K562 (cell line): ENCODE results near the gene COG3. TPM values are rescaled to one million over a fixed set of nuclear protein-coding genes. Genes with fewer than 3 reads are reported as not detected.

Experiments
- ATAC-seq: fragments of 200-7000 bp; cut with Tn5 transposase; 3 replicates; pipeline ENCODE4 v1.9.1; 2020; ENCODE audit warnings: moderate library complexity
- BruUV-seq: library from RNA; stranded (reverse); fragments of 400-500 nt; replicated peaks from 2 replicates; lab custom pipeline; 2021; lab: Mats Ljungman, UMichigan
- CTCF ChIA-PET: fragments of 300-600 bp; formaldehyde crosslinking; extraction: SDS; loops from one replicate; lab custom pipeline; 2021; ENCODE audit warnings: low intra/inter-chr PET ratio; lab: Yijun Ruan, JAX
- POLR2A ChIA-PET: fragments of 300-600, 350-650 bp; sonication (Branson Sonifier 250); formaldehyde crosslinking; extraction: SDS; loops from one replicate; lab custom pipeline; 2021; ENCODE audit warnings: antibody characterized with exemption, inconsistent platforms; lab: Yijun Ruan, JAX
- DNase-seq, 4 experiments: peaks; one replicate each; pipeline versions ENCODE4 v3.0.0 to v3.0.0-alpha.2; 2011 to 2018; ENCODE audit warnings: low spot score in 3 of 4, mixed read lengths in 3 of 4; ENCODE audit errors: extremely low read depth in 1 of 4
- FAIRE-seq: peaks from 2 replicates; lab custom pipeline; 2011; peaks lifted over from hg19 to GRCh38; lab: Jason Lieb, UNC
- H2AFZ ChIP-seq: 2 replicates; pipeline ENCODE4 v1.6.0; 2011; ENCODE audit warnings: low read depth, low read length, control low read depth, inconsistent platforms
- H3K27ac ChIP-seq: fragments of 200-600 bp; 3 replicates; pipeline ENCODE4 v1.8.0; 2011; ENCODE audit warnings: low read depth, mild to moderate bottlenecking, control low read depth, inconsistent platforms, low read length, moderate library complexity, mixed read lengths; ENCODE audit errors: extremely low read depth
- H3K27me3 ChIP-seq, 2 experiments: fragments of 300-600 bp in 1 of 2; 2 replicates in 1 of 2; 3 replicates in 1 of 2; pipeline versions ENCODE4 v1.6.0 to v1.8.0; 2011; ENCODE audit warnings: inconsistent platforms in 2 of 2, low read length in 2 of 2, mild to moderate bottlenecking in 1 of 2, mixed read lengths in 1 of 2, moderate library complexity in 1 of 2; ENCODE audit not compliant: control insufficient read depth in 2 of 2, insufficient read depth in 2 of 2
- H3K36me3 ChIP-seq: fragments of 300-600 bp; 3 replicates; pipeline ENCODE4 v1.8.0; 2011; ENCODE audit warnings: mild to moderate bottlenecking, low read length, inconsistent platforms; ENCODE audit not compliant: control insufficient read depth, insufficient read depth
- H3K4me1 ChIP-seq, 2 experiments: fragments of 200-600 bp in 1 of 2; replicated peaks in 1 of 2; 2 replicates in 1 of 2; 3 replicates in 1 of 2; pipeline versions ENCODE4 v1.5.1 to v1.8.0; 2011; ENCODE audit warnings: inconsistent platforms in 2 of 2, low read length in 2 of 2, mild to moderate bottlenecking in 1 of 2, mixed read lengths in 1 of 2, moderate library complexity in 1 of 2; ENCODE audit not compliant: control insufficient read depth in 2 of 2, insufficient read depth in 2 of 2
- H3K4me2 ChIP-seq: 2 replicates; pipeline ENCODE4 v1.6.1; 2011; ENCODE audit warnings: low read length, control low read depth, inconsistent platforms, mixed read lengths; ENCODE audit not compliant: insufficient read depth
- H3K4me3 ChIP-seq: fragments of 200-600 bp; sonication (generic), shearing (Covaris generic); 2 replicates; pipeline ENCODE4 v1.5.1; 2016; ENCODE audit warnings: control low read depth, inconsistent platforms
- H3K79me2 ChIP-seq: fragments of 200-600 bp; 3 replicates; pipeline ENCODE4 v1.8.0; 2011; ENCODE audit warnings: low read length, inconsistent platforms; ENCODE audit not compliant: control insufficient read depth, insufficient read depth
- H3K9ac ChIP-seq, 2 experiments: 2 replicates each; pipeline versions ENCODE4 v1.6.0 to v1.6.1; 2011; ENCODE audit warnings: low read depth in 2 of 2, low read length in 2 of 2, control low read depth in 1 of 2, inconsistent platforms in 1 of 2, mild to moderate bottlenecking in 1 of 2, mixed read lengths in 1 of 2; ENCODE audit not compliant: insufficient read depth in 1 of 2
- H3K9me1 ChIP-seq: one replicate; pipeline ENCODE4 v1.6.0; 2011; ENCODE audit warnings: inconsistent platforms, mild to moderate bottlenecking, low read length, moderate library complexity; ENCODE audit not compliant: control insufficient read depth, insufficient read depth
- H3K9me3 ChIP-seq: replicated peaks from 2 replicates; pipeline ENCODE4 v1.5.1; 2011; ENCODE audit warnings: low read depth, low read length, inconsistent platforms; ENCODE audit not compliant: control insufficient read depth, insufficient read depth
- H4K20me1 ChIP-seq: replicated peaks from 2 replicates; pipeline ENCODE4 v1.6.1; 2011; ENCODE audit warnings: low read length, inconsistent platforms, mixed read lengths; ENCODE audit not compliant: control insufficient read depth, insufficient read depth
- CCNT2 ChIP-seq: IDR thresholded peaks from 2 replicates; pipeline ENCODE4 v1.6.1; 2011; ENCODE audit warnings: borderline replicate concordance, low read depth, mild to moderate bottlenecking, moderate library complexity, mixed read lengths, low read length; ENCODE audit not compliant: insufficient read length; ENCODE audit errors: extremely low read depth
- GMEB1 ChIP-seq: fragments of 250-450 bp; sonication (Bioruptor Pico); IDR thresholded peaks from 2 replicates; pipeline ENCODE4 v1.4.0; 2020; ENCODE audit warnings: mild to moderate bottlenecking
- JUN ChIP-seq, 2 experiments: sonication (generic) in 1 of 2; formaldehyde crosslinking in 1 of 2; IDR thresholded peaks; 2 replicates each; pipeline versions ENCODE4 v1.6.1 to v1.8.0; 2012 to 2022; ENCODE audit warnings: borderline replicate concordance in 2 of 2, mild to moderate bottlenecking in 2 of 2, improper control_type of control experiment in 1 of 2, low read depth in 1 of 2, low read length in 1 of 2, missing genetic modification reagents in 1 of 2
- POLR2A ChIP-seq: fragments of 450-650 bp; conservative IDR thresholded peaks from 2 replicates; pipeline ENCODE4 v1.6.1; 2016
- RBBP5 ChIP-seq: fragments of 200-600 bp; sonication (generic); IDR thresholded peaks from 2 replicates; pipeline ENCODE4 v1.6.1; 2012; ENCODE audit warnings: borderline replicate concordance, mild to moderate bottlenecking, low read length, control low read depth, inconsistent platforms; ENCODE audit not compliant: insufficient read depth, poor library complexity, severe bottlenecking
- RBM14 ChIP-seq: fragments of 200-400 bp; formaldehyde crosslinking; IDR thresholded peaks from 2 replicates; pipeline ENCODE4 v1.6.1; 2018; ENCODE audit warnings: low read depth, mild to moderate bottlenecking, low read length, moderate library complexity, borderline replicate concordance; ENCODE audit not compliant: insufficient read depth
- SAFB ChIP-seq: fragments of 200-400 bp; formaldehyde crosslinking; IDR thresholded peaks from 2 replicates; pipeline ENCODE4 v1.6.1; 2017; ENCODE audit warnings: low read depth, low read length, borderline replicate concordance
- STAT5A ChIP-seq: IDR thresholded peaks from 2 replicates; pipeline ENCODE4 v1.6.1; 2012; ENCODE audit warnings: low read length, inconsistent platforms, borderline replicate concordance
- TBP ChIP-seq: optimal IDR thresholded peaks from 2 replicates; pipeline ENCODE3; 2011; ENCODE audit warnings: low read depth, low read length, improper control_type of control experiment
- TOE1 ChIP-seq, 2 experiments: fragments of 450-650 bp in 1 of 2; sonication (generic) in 1 of 2; formaldehyde crosslinking in 1 of 2; IDR thresholded peaks; 2 replicates each; pipeline versions ENCODE4 v1.7.1 to v1.8.0; 2016 to 2022; ENCODE audit warnings: borderline replicate concordance in 2 of 2, mild to moderate bottlenecking in 2 of 2, antibody characterized with exemption in 1 of 2, inconsistent platforms in 1 of 2, low read depth in 1 of 2, missing genetic modification reagents in 1 of 2, moderate library complexity in 1 of 2
- VEZF1 ChIP-seq: fragments of 200-800 bp; sonication (Bioruptor generic); IDR thresholded peaks from 2 replicates; pipeline ENCODE4 v1.6.1; 2017; ENCODE audit warnings: missing genetic modification characterization, missing compliant biosample characterization
- ZFX ChIP-seq: sonication (generic); formaldehyde crosslinking; IDR thresholded peaks from 2 replicates; pipeline ENCODE4 v1.8.0; 2022; ENCODE audit warnings: mild to moderate bottlenecking, missing genetic modification reagents, moderate library complexity
- WGBS: fragments of 100-300 bp; shearing (Covaris generic); methylation state at CpG from one replicate; pipeline ENCODE4 v1.1.6; 2016; ENCODE audit warnings: low coverage, mixed read lengths; ENCODE audit not compliant: insufficient coverage; ENCODE audit errors: missing lambda C conversion rate; 5-methylcytosine and 5-hydroxymethylcytosine counted together
- in situ Hi-C: fragments of 300-500 bp; cut with MboI; formaldehyde crosslinking; loops from 4 replicates; pipeline ENCODE4 v1.15.0; 2018; ENCODE audit warnings: inconsistent platforms, mixed read lengths
- intact Hi-C: fragments of 100-400 bp; cut with micrococcal nuclease; formaldehyde crosslinking; loops from 2 replicates; pipeline ENCODE4 v1.14.2; 2022
- polyA plus RNA-seq, 8 experiments: library from polyadenylated mRNA; depleted of rRNA in 4 of 8; stranded (reverse) in 5 of 8; unstranded in 3 of 8; fragments of >200 nt; fragmentation: Nextera tagmentation in 2 of 8; fragmentation: Illumina TruSeq in 1 of 8; extraction: Ambion mirVana in 2 of 8; extraction: Trizol in 1 of 8; gene quantifications; 2 replicates each; pipeline versions ENCODE4 v1.2.1 to v1.2.3, GENCODE V29; 2011 to 2014; ENCODE audit warnings: inconsistent platforms in 1 of 8, missing spikeins in 1 of 8
- total RNA-seq, 7 experiments: library from RNA; depleted of rRNA in 6 of 7; stranded (reverse); fragments of >200 nt in 6 of 7; fragmentation: Illumina TruSeq in 2 of 7; extraction: Trizol in 2 of 7; gene quantifications; 2 replicates each; pipeline versions ENCODE4 v1.2.1 to v1.2.3, GENCODE V29; 2011 to 2021; ENCODE audit warnings: low replicate concordance in 1 of 7
- TF ChIP-seq, protein P1 (sequence below): sonication (generic); formaldehyde crosslinking; IDR thresholded peaks from 2 replicates; pipeline ENCODE4 v1.8.0; 2022; ENCODE audit warnings: missing genetic modification reagents, mild to moderate bottlenecking, moderate library complexity, borderline replicate concordance

The COG3 gene
- total and polyA plus RNA-seq, 9 of the 15 experiments (the other 6 are each of a cell fraction or from before 2014, with no cell fraction given), result 3.9 to 22.9 (median 14.5) TPM

DNA sequence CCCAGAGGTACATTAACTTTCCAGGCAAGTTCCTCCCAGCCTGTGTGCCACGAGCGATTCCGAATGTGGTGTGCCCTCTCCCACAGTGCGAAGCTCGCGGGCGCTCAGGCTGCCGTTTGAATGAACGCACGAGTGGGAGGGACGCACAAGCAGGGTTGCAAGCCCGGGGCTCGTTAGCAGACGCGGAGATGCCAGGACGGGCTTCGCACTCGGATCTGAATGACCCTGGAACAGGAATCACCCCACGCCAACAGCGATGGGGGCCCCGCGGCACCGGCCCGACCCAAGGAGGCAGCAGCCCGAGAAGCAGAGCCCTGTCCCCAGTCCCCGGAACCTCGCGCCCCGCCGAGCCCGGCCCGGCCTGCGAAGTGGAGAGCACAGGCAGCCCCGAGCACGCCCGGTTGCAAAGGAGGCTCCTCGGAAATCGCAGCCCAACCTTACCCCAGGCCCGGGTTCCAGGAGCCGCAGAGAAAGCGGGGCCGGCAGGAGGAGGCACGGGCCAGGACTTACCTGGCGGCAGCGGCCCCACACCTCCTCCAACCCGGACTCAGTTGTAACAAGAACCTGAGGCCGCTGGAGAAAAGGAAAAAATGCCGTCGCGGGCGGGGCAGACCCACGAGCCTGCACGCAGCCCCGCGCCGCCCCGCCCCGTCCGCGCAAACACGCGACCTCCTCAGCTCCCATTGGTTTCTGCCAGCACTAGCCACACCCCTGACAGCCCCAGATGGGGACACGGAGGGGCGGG, 46.8 kb upstream of the COG3 start, which contains the start of gene SLC25A30:
Gene SLC25A30 (minus strand): TSS at position 584 of the 745 bp plus-strand sequence. CDS start 6,948 bp downstream, outside the sequence.
- peak within 1 kb of the TSS; percentile 66 for H3K4me3 ChIP-seq
- peak within 1 kb of the TSS; percentile 90 for H3K4me2 ChIP-seq
- under 1% methylated on average over 38 of the region's 64 CpGs for WGBS
- peak; percentile 78 to 91 (median 82) for DNase-seq
- H3K9me3 ChIP-seq, result no peaks in the 10 kb centered on the region
- no peaks in the 10 kb centered on the region for H3K36me3 ChIP-seq
- H3K4me1 ChIP-seq, result peaks cover 17 to 18% of the 10 kb centered on the region in 2 experiments; a peak in 4 of 5 replicates
- BruUV-seq, result TSS peak; percentile 68
- H4K20me1 ChIP-seq, result no peaks in the 10 kb centered on the region
- no peaks in the 10 kb centered on the region for H3K27me3 ChIP-seq
- H2AFZ ChIP-seq, result peak within 1 kb of the TSS; percentile 91
- H3K79me2 ChIP-seq, result peaks cover 12% of the 10 kb centered on the region; the same call in 2 of the 3 replicates
- FAIRE-seq, result no peak
- intact Hi-C loops, result loop anchor here (2.0 kb wide), 1 partner anchor 47 kb away; the partner anchor contains the start of gene COG3
- ATAC-seq, result peak; percentile 96
- in situ Hi-C loops, result no loop called here
- peak within 1 kb of the TSS; percentile 62 for H3K27ac ChIP-seq
- ChIA-PET POLR2A (interaction anchor here (0.5 to 1.8 kb wide), 4 partner anchors 15 to 108 kb away, joined by 3 to 4 read pairs (median 4); partner anchors contain the start of gene COG3), CTCF (no interaction called here)
- no peaks in the 10 kb centered on the region for H3K9me1 ChIP-seq
- peak within 1 kb of the TSS; percentile 58 to 96 for H3K9ac ChIP-seq
- TF ChIP-seq GMEB1 (CRISPR knock-in tag) (peak; percentile 32; the same call in 1 of the 2 replicates), ZFX (CRISPR knock-in tag) (peak; percentile 73), RBM14 (0 out of 2 replicates have a peak, but pooled peaks have one; percentile 28), STAT5A (no peak), VEZF1 (CRISPR knock-in tag) (peak; percentile 75), TBP (peak; percentile 59), SAFB (peak; percentile 86), TOE1 (IDR thresholded peaks at IDR 0.05; ENCODE audit: borderline replicate concordance) (no peak), TOE1 (CRISPR knock-in tag; IDR thresholded peaks at IDR 0.05; ENCODE audit: borderline replicate concordance, low read depth) (no peak), JUN (IDR thresholded peaks at IDR 0.05; ENCODE audit: borderline replicate concordance, low read depth, low read length) (no peak), JUN (CRISPR knock-in tag; IDR thresholded peaks at IDR 0.05; ENCODE audit: borderline replicate concordance) (no peak), POLR2A (peak; percentile 61), CCNT2 (no peak), RBBP5 (peak; percentile 76)
- TF ChIP-seq, protein P1, sequence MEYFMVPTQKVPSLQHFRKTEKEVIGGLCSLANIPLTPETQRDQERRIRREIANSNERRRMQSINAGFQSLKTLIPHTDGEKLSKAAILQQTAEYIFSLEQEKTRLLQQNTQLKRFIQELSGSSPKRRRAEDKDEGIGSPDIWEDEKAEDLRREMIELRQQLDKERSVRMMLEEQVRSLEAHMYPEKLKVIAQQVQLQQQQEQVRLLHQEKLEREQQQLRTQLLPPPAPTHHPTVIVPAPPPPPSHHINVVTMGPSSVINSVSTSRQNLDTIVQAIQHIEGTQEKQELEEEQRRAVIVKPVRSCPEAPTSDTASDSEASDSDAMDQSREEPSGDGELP (CRISPR knock-in tag), result peak; percentile 69; the same call in 1 of the 2 replicates
